Naive B cell (primary cell): ENCODE results near the gene MCF2L. TPM values are rescaled to one million over a fixed set of nuclear protein-coding genes. Genes with fewer than 3 reads are reported as not detected.

Source experiments
- polyA plus RNA-seq, 6 donors: library from polyadenylated mRNA; unstranded; fragments of 300-500 nt; fragmentation: Illumina TruSeq; gene quantifications; one replicate each; pipeline ENCODE4 v1.2.3, GENCODE V29; 2021; ENCODE audit warnings: low read depth in 6 of 6

MCF2L gene
- polyA plus RNA-seq, 6 donors from 2014 or later = 2.1 to 4.7 (median 4.2) TPM

Other genes with a start within 250 kb of the MCF2L start
- not detected for gene F7, start 136.6 kb downstream of the MCF2L start, polyA plus RNA-seq
- not detected for gene F10, start 153.6 kb downstream of the MCF2L start, polyA plus RNA-seq
- under 1 TPM in 1 of 6 donors, not detected in 5; 0.17 TPM for gene PROZ, start 189.4 kb downstream of the MCF2L start, polyA plus RNA-seq
- gene PCID2, start 239.5 kb downstream of the MCF2L start, polyA plus RNA-seq = 10 to 100 TPM; 44.7 to 76.2 (median 55.4) TPM
- gene CUL4A, start 240.4 kb downstream of the MCF2L start, polyA plus RNA-seq = 10 to 100 TPM; 28.9 to 43.7 (median 36.8) TPM